Subcutaneous adipose tissue (tissue), 4 donors: ENCODE measurements around the gene SLC25A27. TPM values are rescaled to one million over a fixed set of nuclear protein-coding genes. Genes with fewer than 3 reads are reported as not detected.

Experiments used
- total RNA-seq, 4 donors: library from RNA; depleted of rRNA; stranded (reverse); fragments of >200 nt; gene quantifications; one replicate each; pipeline ENCODE4 v1.1.0, GENCODE V29; 2016
- TF ChIP-seq, protein P1 (sequence below): fragments of 450-650 bp; IDR thresholded peaks from one replicate; pipeline ENCODE4 v1.5.1; 2016; ENCODE audit warnings: low read depth, mild to moderate bottlenecking, control low read depth, antibody characterized with exemption, moderate library complexity

SLC25A27 gene
- 10 to 100 TPM; 20.7 to 36.7 (median 28.2) TPM for total RNA-seq

DNA sequence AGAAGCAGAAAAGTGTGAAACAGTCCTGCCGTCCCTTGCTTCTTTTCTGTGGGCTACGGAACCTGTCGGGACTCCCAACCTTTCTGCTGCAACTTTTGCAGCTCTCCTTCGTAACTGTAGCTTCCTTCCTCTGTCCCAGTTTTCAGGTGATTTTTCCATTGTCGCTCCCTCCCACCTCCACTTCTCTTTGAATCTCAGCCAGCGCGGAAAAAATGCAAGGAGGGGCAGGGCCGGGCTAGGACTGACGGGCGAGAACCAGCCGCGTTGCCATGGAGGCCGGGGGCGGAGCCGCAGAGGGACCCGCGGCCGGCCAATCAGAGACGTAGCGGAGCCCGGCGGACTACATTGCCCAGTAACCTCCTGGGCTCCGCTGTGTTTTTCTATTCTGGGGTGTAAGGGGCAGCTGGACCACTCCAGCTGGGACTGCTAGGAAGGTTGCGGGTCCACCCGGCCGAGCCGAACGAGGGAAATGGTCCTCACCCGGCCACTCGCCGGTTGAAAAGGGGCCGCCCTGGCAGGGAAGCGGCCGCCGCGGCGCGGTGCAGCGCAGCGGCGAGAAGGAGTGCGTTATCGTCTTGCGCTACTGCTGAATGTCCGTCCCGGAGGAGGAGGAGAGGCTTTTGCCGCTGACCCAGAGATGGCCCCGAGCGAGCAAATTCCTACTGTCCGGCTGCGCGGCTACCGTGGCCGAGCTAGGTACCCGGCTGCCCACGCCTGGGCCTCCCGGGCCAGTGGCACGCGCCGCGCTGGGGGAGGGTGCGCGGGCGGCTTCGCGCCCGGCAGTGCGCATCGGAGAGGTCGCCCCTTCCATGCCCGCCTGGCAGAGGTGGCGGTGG, at the start of gene SLC25A27, which contains the start of gene CYP39A1:
SLC25A27 (plus strand) TSS at position 373 of the 836 bp plus-strand sequence; CDS start at position 591, 218 bp downstream.
CYP39A1 (minus strand) TSS at position 216 of the 836 bp plus-strand sequence. CDS start 236 bp downstream, outside the sequence.
- TF ChIP-seq, protein P1, sequence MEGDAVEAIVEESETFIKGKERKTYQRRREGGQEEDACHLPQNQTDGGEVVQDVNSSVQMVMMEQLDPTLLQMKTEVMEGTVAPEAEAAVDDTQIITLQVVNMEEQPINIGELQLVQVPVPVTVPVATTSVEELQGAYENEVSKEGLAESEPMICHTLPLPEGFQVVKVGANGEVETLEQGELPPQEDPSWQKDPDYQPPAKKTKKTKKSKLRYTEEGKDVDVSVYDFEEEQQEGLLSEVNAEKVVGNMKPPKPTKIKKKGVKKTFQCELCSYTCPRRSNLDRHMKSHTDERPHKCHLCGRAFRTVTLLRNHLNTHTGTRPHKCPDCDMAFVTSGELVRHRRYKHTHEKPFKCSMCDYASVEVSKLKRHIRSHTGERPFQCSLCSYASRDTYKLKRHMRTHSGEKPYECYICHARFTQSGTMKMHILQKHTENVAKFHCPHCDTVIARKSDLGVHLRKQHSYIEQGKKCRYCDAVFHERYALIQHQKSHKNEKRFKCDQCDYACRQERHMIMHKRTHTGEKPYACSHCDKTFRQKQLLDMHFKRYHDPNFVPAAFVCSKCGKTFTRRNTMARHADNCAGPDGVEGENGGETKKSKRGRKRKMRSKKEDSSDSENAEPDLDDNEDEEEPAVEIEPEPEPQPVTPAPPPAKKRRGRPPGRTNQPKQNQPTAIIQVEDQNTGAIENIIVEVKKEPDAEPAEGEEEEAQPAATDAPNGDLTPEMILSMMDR, result no peak

GRCh38 chr6:46605091-46605797, 47.5 kb upstream of the SLC25A27 start:
- TF ChIP-seq, protein P1, result no peak

GRCh38 chr6:46606338-46606737, 46.4 kb upstream of the SLC25A27 start:
- TF ChIP-seq, protein P1, result no peak

DNA sequence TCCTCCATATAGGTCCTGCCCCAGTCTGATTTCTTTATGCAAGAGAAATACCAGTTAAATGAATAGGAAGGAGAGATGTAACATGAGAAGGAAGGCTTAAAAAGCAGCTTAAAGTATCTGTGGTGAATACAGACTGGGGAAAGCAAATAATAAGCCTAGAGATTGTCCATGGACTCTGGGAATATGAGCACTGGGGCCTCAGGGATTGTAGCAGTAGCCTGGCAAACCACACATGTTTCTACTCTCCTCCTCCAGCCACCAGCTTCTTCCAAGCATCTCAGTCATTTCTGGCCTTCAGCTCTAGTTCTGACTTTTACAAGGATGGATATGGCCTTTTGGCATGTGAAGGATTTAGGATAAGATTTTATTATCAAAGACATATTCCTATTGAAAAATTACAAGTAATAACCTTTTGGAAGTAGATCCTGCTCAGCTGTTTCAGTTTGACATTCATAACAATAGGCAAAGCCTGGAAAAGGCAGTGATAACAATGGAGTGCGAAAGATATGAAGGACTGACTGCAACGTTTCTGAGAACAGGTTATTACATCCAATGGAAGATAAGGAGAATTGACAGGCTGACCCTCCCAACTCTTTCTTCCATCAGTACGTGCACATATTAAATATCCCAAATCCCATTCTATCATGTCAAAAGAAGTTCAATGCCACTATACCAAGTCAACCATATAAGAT, 41.8 kb upstream of the SLC25A27 start:
- TF ChIP-seq, protein P1, result no peak

GRCh38 chr6:46612645-46613044, 40.1 kb upstream of the SLC25A27 start:
- TF ChIP-seq, protein P1, result no peak

DNA sequence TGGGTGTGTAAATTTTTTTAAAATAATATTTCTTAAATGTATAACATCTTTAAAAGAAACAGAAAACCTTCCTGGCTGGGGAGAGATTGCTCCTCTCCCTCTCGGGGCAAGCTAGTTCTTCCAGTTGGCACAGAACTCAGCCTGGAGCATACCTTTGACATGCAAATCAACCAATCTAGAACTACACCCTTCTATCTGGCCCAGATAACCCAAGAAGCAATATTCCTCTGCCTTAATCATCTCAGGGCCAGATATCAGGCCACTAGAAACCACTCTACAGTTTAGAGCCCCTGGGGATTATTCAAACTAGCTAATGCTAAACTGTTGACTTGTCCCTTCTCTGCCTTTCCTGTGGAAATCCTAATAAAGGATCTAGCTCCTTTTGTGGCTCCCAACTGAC, 34.0 kb upstream of the SLC25A27 start:
- TF ChIP-seq, protein P1, result no peak
